CD4-positive, alpha-beta T cell (primary cell): Measurements from ENCODE around the gene LDB2. TPM values are rescaled to one million over a fixed set of nuclear protein-coding genes. Genes with fewer than 3 reads are reported as not detected.

ENCODE experiments used
- ATAC-seq: fragments of 200-7000 bp; cut with Tn5 transposase; one replicate; pipeline ENCODE4 v1.10.0; 2022; ENCODE audit warnings: mild to moderate bottlenecking; ENCODE audit not compliant: poor library complexity
- CTCF ChIA-PET: fragments of 350-600 bp; sonication (Branson Sonifier 250); formaldehyde crosslinking; loops from one replicate; lab custom pipeline; 2021; ENCODE audit warnings: antibody characterized with exemption, inconsistent platforms; lab: Charles Lee
- POLR2A ChIA-PET: fragments of 350-600 bp; sonication (Branson Sonifier 250); formaldehyde crosslinking; loops from one replicate; lab custom pipeline; 2021; ENCODE audit warnings: antibody characterized with exemption, inconsistent platforms; lab: Charles Lee
- DNase-seq, 14 experiments: peaks; one replicate each; pipeline ENCODE4 v3.0.0-alpha.2; 2013 to 2020; ENCODE audit warnings: mixed read lengths in 2 of 14
- H3K27ac ChIP-seq, 2 donors: one replicate each; pipeline versions ENCODE4 v1.5.1 to v1.7.0; 2013; ENCODE audit warnings: low read length in 2 of 2, low read depth in 1 of 2, mild to moderate bottlenecking in 1 of 2
- H3K27me3 ChIP-seq, 2 experiments: 1 replicate in 1 of 2; 2 replicates in 1 of 2; pipeline versions ENCODE4 v1.6.1 to v1.7.0; 2013; ENCODE audit warnings: low read length in 2 of 2, control low read depth in 1 of 2, mild to moderate bottlenecking in 1 of 2, moderate library complexity in 1 of 2; ENCODE audit not compliant: insufficient read depth in 2 of 2, control insufficient read depth in 1 of 2
- H3K36me3 ChIP-seq: one replicate; pipeline ENCODE4 v1.6.1; 2013; ENCODE audit warnings: low read length, control low read depth; ENCODE audit not compliant: insufficient read depth
- H3K4me1 ChIP-seq: one replicate; pipeline ENCODE4 v1.6.1; 2013; ENCODE audit warnings: low read length, control low read depth; ENCODE audit not compliant: insufficient read depth
- H3K4me3 ChIP-seq: one replicate; pipeline ENCODE4 v1.5.1; 2013; ENCODE audit warnings: mild to moderate bottlenecking, low read length, moderate library complexity
- H3K9me3 ChIP-seq, 2 experiments: 1 replicate in 1 of 2; 2 replicates in 1 of 2; pipeline versions ENCODE4 v1.6.1 to v1.7.0; 2013; ENCODE audit warnings: low read length in 2 of 2, mild to moderate bottlenecking in 2 of 2, control low read depth in 1 of 2, moderate library complexity in 1 of 2; ENCODE audit not compliant: control insufficient read depth in 1 of 2, insufficient read depth in 1 of 2
- H3K27ac Mint-ChIP-seq: one replicate; pipeline ENCODE4 v1.8.0; 2020; ENCODE audit warnings: mixed read lengths
- H3K27me3 Mint-ChIP-seq: one replicate; pipeline ENCODE4 v1.8.0; 2021; ENCODE audit warnings: mixed read lengths
- H3K36me3 Mint-ChIP-seq: one replicate; pipeline ENCODE4 v1.8.0; 2021; ENCODE audit warnings: low read depth, mixed read lengths
- H3K4me1 Mint-ChIP-seq: one replicate; pipeline ENCODE4 v1.8.0; 2021; ENCODE audit warnings: low read depth, mixed read lengths
- H3K4me3 Mint-ChIP-seq: one replicate; pipeline ENCODE4 v1.8.0; 2020; ENCODE audit warnings: mild to moderate bottlenecking, mixed read lengths
- H3K9me3 Mint-ChIP-seq: one replicate; pipeline ENCODE4 v1.8.0; 2020; ENCODE audit warnings: mixed read lengths
- CTCF ChIP-seq: fragments of 200-600 bp; IDR thresholded peaks from one replicate; pipeline ENCODE4 v1.8.0; 2022; ENCODE audit warnings: antibody characterized with exemption, mild to moderate bottlenecking
- intact Hi-C, 2 experiments: fragments of 100-400 bp; cut with DNase I in 1 of 2; cut with micrococcal nuclease in 1 of 2; formaldehyde crosslinking; loops; one replicate each; pipeline versions ENCODE4 v1.15.1 to v1.9.0; 2023 to 2025; cut with DNase I, micrococcal nuclease
- total RNA-seq, 174 experiments: library from RNA in 2 of 174; stranded (reverse) in 2 of 174; gene quantifications; one replicate each; pipeline ENCODE4 v1.2.3 and lab custom pipeline; 2021 to 2026

The LDB2 gene
- total RNA-seq, 2 experiments from 2014 or later = not detected

- H3K27ac Mint-ChIP-seq = no peak overlapping the region
- H3K27ac ChIP-seq = no peak overlapping the region
- ATAC-seq (no peak), DNase-seq (no peak)
- H3K4me3 ChIP-seq = no peak overlapping the region
- POLR2A ChIA-PET = no interaction called here
- no peaks in the 10 kb centered on the region for H3K36me3 ChIP-seq
- H3K4me1 Mint-ChIP-seq = no peaks in the 10 kb centered on the region
- H3K9me3 Mint-ChIP-seq = peaks cover 7% of the 10 kb centered on the region
- H3K36me3 Mint-ChIP-seq = no peaks in the 10 kb centered on the region
- H3K27me3 ChIP-seq = no peaks in the 10 kb centered on the region
- TF ChIP-seq CTCF = no peak
- peaks cover 4% of the 10 kb centered on the region for H3K27me3 Mint-ChIP-seq
- CTCF ChIA-PET = no interaction called here
- no peaks in the 10 kb centered on the region for H3K9me3 ChIP-seq
- intact Hi-C loops = no loop called here
- no peak overlapping the region for H3K4me3 Mint-ChIP-seq
- H3K4me1 ChIP-seq = no peaks in the 10 kb centered on the region
Measured at GRCh38 chr4:16617435-16617834, 281.0 kb downstream of the LDB2 start.

GRCh38 chr4:16617011-16617410 lies 281.4 kb downstream of the LDB2 start:
- DNase-seq = no peak
- H3K4me3 ChIP-seq = no peak overlapping the region
- no peaks in the 10 kb centered on the region for H3K36me3 Mint-ChIP-seq
- ChIA-PET POLR2A (no interaction called here), CTCF (no interaction called here)
- H3K9me3 ChIP-seq = no peaks in the 10 kb centered on the region
- no peaks in the 10 kb centered on the region for H3K4me1 ChIP-seq
- no peak overlapping the region for H3K27ac Mint-ChIP-seq
- peaks cover 4% of the 10 kb centered on the region for H3K27me3 Mint-ChIP-seq
- intact Hi-C loops = no loop called here
- ATAC-seq = no peak
- H3K36me3 ChIP-seq = no peaks in the 10 kb centered on the region
- H3K27me3 ChIP-seq = no peaks in the 10 kb centered on the region
- H3K27ac ChIP-seq = no peak overlapping the region
- no peaks in the 10 kb centered on the region for H3K4me1 Mint-ChIP-seq
- peaks cover 8% of the 10 kb centered on the region for H3K9me3 Mint-ChIP-seq
- TF ChIP-seq CTCF = no peak
- no peak overlapping the region for H3K4me3 Mint-ChIP-seq

GRCh38 chr4:16609170-16609758 lies 289.2 kb downstream of the LDB2 start:
- H3K4me1 ChIP-seq = no peaks in the 10 kb centered on the region
- no peaks in the 10 kb centered on the region for H3K27me3 ChIP-seq
- H3K9me3 Mint-ChIP-seq = peaks cover 7% of the 10 kb centered on the region
- H3K9me3 ChIP-seq = peaks cover 0 to 7% of the 10 kb centered on the region in 2 experiments
- intact Hi-C loops = no loop called here
- no peaks in the 10 kb centered on the region for H3K36me3 Mint-ChIP-seq
- H3K36me3 ChIP-seq = no peaks in the 10 kb centered on the region
- no peak overlapping the region for H3K4me3 ChIP-seq
- ATAC-seq = no peak
- ChIA-PET POLR2A (no interaction called here), CTCF (no interaction called here)
- H3K27ac Mint-ChIP-seq = no peak overlapping the region
- H3K27ac ChIP-seq = no peak overlapping the region
- no peaks in the 10 kb centered on the region for H3K4me1 Mint-ChIP-seq
- H3K4me3 Mint-ChIP-seq = no peak overlapping the region
- no peaks in the 10 kb centered on the region for H3K27me3 Mint-ChIP-seq
- TF ChIP-seq CTCF = no peak
- no peak for DNase-seq
